HG02610 (cell line): ENCODE data around the gene TOMT.

Experiments used
- ATAC-seq: cut with Tn5 transposase; IDR thresholded peaks from one replicate; pipeline ENCODE4 v1.9.1; 2021; ENCODE audit warnings: mild to moderate bottlenecking, moderate library complexity; ENCODE audit not compliant: unreplicated experiment

The TOMT gene

DNA sequence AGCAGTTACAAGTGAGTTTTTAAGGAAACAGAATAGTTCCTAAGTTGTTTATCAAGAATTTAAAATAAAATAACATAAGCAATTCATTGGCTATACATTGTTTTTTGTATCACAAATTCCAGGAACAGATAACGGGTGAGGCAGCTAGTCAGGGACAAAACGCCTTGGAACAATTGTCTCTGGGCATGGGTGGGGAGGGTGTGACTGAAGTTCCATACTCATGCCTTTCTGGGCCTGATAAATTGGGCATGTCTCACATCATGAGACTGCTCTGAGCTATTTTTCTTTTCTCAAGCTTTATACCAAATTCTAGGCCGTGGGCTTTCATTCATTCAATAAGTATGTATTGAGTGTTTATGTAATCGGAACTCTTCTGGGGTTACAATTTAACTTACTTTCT lies 51.4 kb downstream of the TOMT start:
- ATAC-seq, result no peak
